Astrocyte of the cerebellum (primary cell): ENCODE data around the gene EI24.

ENCODE experiments used
- DNase-seq: peaks from one replicate; pipeline ENCODE4 v3.0.0-alpha.2; 2011; ENCODE audit warnings: low read depth
- H3K4me3 ChIP-seq: 2 replicates; pipeline ENCODE4 v1.5.1; 2011; ENCODE audit warnings: mild to moderate bottlenecking, low read depth, low read length, moderate library complexity
- in situ Hi-C: cut with HindIII; loops from 2 replicates; pipeline ENCODE4 v1.10.0; 2017; ENCODE audit warnings: low sequenced_read_pairs
- TF ChIP-seq, protein P1 (sequence below): IDR thresholded peaks from 2 replicates; pipeline ENCODE4 v1.5.1; 2012; ENCODE audit warnings: low read length, low read depth, moderate library complexity, mild to moderate bottlenecking; ENCODE audit errors: missing control alignments

The EI24 gene

GRCh38 chr11:125591649-125592304 is 22.5 kb downstream of the EI24 start:
- TF ChIP-seq, protein P1, sequence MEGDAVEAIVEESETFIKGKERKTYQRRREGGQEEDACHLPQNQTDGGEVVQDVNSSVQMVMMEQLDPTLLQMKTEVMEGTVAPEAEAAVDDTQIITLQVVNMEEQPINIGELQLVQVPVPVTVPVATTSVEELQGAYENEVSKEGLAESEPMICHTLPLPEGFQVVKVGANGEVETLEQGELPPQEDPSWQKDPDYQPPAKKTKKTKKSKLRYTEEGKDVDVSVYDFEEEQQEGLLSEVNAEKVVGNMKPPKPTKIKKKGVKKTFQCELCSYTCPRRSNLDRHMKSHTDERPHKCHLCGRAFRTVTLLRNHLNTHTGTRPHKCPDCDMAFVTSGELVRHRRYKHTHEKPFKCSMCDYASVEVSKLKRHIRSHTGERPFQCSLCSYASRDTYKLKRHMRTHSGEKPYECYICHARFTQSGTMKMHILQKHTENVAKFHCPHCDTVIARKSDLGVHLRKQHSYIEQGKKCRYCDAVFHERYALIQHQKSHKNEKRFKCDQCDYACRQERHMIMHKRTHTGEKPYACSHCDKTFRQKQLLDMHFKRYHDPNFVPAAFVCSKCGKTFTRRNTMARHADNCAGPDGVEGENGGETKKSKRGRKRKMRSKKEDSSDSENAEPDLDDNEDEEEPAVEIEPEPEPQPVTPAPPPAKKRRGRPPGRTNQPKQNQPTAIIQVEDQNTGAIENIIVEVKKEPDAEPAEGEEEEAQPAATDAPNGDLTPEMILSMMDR, result no peak
- no peak for DNase-seq
- peak overlapping the region; percentile 89 for H3K4me3 ChIP-seq
- in situ Hi-C loops, result no loop called here

- peak; percentile 100 for DNase-seq
- in situ Hi-C loops, result no loop called here
- TF ChIP-seq, protein P1, result no peak
- H3K4me3 ChIP-seq, result peak within 1 kb of the TSS; percentile 89
Observed at GRCh38 chr11:125592305-125593113, 23.2 kb downstream of the EI24 start, which contains the start of gene STT3A. TSS of gene STT3A (plus strand) at chr11:125592852. CDS start at chr11:125595916, 3,064 bp downstream.

- peak overlapping the region; percentile 89 for H3K4me3 ChIP-seq
- TF ChIP-seq, protein P1, result no peak
- in situ Hi-C loops, result no loop called here
- DNase-seq, result no peak
Observed at GRCh38 chr11:125593114-125593820, 24.0 kb downstream of the EI24 start.

DNA sequence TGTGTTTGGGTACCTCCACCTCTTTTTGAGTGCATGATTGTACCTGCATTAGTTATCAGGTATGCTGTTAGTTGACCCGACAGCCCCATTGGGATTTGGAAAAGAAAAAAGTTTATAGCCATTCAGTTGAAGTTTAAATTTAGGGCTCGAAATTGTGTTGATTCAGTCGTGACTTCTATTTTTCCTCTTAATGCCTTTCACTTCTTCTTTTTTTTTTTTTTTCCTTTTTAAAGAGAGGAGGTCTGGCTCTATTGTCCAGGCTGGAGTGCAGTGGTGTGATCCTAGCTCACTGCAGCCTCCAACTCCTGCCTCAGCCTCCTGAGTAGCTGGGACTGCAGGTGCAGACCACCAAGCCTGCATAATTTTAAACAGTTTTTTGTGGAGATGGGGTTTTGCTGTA is 25.7 kb downstream of the EI24 start:
- in situ Hi-C loops, result no loop called here
- no peak for DNase-seq
- H3K4me3 ChIP-seq, result no peak overlapping the region
- TF ChIP-seq, protein P1, result no peak

GRCh38 chr11:125600663-125601062 is 31.4 kb downstream of the EI24 start:
- no peak overlapping the region for H3K4me3 ChIP-seq
- in situ Hi-C loops, result no loop called here
- TF ChIP-seq, protein P1, result no peak
- no peak for DNase-seq

GRCh38 chr11:125603207-125603606 is 33.9 kb downstream of the EI24 start:
- in situ Hi-C loops, result no loop called here
- TF ChIP-seq, protein P1, result no peak
- no peak overlapping the region for H3K4me3 ChIP-seq
- no peak for DNase-seq
